Measurements from ENCODE around the gene PUS10.
"Not testable (repeated sequence)": the region's sequence is repeated elsewhere in the genome, so short reads cannot be mapped to it uniquely, and the experiment has no call there.

Gene PUS10

DNA sequence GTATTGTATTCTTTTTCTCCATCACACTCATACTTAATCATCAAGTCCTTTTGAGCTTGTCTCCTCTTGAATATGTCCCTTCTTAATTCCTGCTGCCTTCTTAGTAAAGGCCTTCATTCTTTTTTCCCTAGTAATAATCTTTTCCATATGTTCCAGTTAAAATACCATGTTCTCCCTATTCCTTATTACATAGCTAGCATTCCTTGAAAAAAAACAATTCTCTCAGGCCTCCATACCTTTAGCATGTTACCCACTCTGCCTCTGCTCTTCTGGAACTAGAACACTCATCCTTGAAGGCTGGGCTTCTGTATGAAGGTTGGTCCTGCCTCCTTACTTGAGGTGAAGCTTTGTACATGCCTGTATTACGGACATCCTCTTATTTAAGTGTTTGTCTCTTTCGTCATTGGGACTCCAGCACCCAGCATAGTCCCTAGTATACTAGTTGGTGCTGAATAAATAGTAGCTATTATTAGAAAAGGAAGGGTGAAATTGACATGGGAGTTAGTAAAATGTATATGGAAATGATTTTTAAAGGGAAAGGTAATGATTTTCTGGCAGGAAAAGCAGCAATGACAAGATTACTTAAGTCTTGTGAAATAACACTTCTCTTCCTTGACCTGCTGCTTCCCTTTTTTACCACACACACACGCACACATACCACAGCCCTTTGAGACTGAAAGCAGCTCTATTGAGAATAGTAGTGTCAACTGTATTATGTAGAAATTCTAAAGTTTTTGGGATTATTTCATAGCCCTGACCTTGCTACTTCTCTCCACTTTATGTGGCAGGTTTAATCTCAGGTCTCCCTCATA is 91.1 kb downstream of the PUS10 start:
- peak; percentile 93 for DNase-seq

DNA sequence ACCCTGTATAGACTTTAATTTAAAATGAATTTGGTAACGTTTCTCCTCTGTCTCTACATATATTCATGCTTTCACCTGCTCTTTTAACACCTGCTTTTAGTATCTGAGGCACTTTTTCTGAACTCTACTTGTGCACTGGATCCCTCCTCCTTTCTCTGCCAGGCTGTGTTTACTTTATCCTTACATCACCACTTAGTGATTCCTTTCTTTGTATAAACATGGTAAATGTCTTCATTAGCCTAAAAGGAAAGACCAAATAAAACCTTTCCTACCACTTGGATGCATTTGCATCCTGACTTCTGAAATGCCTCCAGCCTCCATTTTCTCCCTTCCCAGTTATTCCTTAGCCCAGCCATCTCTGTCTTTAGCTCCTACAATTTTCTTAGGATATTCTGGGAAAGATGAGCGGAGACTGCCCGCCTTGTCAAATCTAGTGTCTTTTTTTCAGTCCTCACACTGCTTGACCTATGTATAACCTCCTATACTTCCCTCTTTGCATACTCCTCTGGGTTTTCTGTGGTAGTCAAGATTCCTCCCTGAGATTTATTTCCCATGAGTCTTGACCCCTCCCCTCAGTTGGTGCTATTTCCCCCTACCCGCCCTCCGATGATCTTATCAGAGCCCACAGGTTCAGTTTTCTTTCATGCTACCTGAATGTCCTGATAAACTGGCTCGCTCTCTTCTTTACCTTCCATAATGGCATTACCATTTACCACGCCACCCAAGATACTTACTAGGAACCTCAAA is 91.9 kb downstream of the PUS10 start:
- peak; percentile 28 for DNase-seq

DNA sequence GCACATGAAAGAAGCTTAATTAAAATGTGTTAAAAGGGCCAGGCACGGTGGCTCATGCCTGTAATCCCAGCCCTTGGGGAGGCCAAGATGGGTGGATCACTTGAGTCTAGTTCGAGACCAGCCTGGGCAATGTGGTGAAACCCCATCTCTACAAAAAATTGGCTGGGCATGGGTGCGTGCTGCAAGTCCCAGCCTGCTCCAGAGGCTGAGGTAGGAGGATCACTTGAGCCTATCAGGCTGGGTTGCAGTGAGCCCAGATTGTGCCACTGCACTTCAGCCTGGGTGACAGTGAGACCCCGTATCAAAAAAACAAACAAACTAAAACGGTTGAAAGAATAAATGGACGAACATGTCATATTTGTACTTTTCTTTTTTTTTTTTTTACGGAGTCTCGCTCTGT is 110.7 kb downstream of the PUS10 start:
- DNase-seq = no peak

DNA sequence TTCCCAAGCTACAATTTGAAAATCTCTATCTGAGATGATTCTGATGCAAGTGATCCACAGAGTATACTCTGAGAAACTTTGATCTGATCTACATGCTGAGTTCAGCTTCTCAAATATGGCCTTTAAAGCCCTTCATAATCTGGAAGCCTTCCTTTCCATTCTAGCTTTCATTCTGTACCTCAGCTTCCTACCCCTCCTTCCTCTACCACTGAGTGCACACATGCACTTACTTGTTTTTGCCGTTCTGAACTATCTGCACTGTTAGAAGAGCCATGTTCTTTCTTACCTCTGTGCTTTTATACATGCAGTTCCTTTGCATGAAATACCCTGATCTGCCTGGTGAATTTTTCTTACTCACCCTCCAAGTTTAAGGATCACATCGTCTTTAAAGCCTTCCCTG is 111.7 kb downstream of the PUS10 start:
- no peak for DNase-seq

DNA sequence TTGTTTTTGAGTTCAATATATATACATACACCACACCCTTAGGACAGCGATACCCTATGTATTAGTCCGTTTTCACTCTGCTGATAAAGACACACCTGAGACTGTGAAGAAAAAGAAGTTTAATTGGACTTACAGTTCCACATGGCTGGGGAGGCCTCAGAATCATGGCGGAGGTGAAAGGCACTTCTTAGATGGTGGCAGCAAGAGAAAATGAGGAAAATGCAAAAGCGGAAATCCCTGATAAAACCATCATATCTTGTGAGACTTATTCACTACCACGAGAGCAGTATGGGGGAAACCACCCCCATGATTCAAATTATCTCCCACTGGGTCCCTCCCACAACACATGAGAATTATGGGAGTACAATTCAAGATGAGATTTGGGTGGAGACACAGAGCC is 112.2 kb downstream of the PUS10 start:
- DNase-seq = peak; percentile 81

DNA sequence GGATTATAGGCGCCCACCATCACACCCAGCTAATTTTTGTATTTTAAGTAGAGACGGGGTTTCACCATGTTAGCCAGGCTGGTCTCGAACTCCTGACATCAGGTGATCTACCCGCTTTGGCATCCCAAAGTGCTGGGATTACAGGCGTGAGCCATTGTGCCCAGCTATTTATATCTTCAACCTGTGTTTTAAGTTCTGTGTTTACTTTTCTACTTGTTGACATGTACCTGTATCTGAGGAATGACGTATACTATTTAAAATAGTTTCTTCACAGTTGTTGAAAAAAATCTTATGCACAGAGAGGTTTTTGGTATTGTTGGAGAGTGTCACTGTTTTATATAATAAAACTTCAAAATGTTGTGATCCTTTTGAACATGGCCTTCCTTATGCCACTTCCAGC is 116.8 kb downstream of the PUS10 start:
- not testable (repeated sequence) for DNase-seq

DNA sequence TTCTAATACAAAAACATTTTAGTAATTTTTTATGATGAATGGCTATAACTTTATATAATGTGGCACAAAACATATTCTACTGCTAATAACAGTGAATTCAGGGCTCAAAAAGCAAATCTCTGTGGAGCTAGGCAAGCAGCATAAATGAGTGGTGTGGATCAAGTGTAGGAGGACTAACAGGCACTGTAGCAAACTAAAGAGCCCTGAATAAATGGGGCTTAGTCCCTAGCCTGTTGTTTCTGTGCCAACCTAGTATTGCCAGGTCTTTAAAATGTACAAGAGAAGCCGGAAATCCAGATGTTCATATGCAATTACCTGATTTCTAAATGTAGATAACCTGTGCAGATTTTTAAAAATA is 118.2 kb downstream of the PUS10 start:
- no peak for DNase-seq

DNA sequence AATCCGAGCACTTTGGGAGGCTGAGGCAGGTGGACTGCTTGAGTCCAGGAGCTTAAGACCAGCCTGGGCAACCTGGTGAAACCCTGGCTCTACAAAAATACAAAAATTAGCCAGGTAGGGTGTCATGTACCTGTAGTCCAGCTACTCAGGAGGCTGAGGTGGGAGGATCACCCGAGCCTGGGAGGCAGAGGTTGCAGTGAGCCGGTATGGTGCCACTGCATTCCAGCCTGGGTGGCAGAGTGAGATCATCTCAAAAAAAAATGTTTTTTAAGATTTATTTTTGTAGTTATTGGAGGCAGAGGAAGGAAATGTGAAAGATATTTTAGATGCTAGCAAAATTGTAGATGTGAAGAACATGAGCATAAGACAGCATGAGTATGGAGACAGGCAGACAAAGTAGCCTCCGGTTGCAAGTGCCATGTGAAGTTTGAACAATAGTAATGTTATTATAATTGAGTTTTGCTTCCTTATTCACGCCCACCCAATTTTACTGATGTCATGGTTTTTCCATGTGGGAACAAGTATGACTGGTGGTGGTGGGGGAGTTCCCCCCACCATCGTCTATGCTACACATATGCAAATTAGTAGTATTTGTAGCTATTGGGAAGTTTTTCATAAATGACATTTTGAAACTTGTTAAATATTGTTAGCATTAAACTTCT is 118.7 kb downstream of the PUS10 start:
- DNase-seq = peak; percentile 98

DNA sequence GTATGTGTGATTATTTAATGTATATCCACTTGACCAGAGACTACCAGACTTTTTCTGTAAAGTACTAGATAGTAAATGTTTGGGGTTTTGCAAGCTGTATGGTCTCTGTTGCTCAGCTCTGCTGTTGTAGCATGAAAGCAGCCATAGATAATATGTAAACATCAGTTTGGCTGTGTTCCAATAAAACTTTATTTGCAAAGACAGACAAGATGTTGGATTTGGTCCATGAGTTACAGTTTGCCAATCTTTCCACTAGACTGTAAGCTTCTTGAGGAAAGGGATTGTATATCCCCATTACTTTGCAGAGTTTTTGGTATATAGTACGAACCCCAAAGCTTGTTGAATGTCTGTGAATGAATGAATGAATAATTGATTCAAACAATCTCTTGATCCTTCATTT is 119.5 kb downstream of the PUS10 start:
- DNase-seq = no peak

Measured in inflammatory macrophage treated with lipopolysaccharide for 4 hours (primary cell).